H9 (cell line): ENCODE measurements around the gene NHSL2. TPM values are rescaled to one million over a fixed set of nuclear protein-coding genes. Genes with fewer than 3 reads are reported as not detected.

Source experiments
- DNase-seq: peaks from one replicate; pipeline ENCODE4 v3.0.0-alpha.2; 2017
- H2AFZ ChIP-seq: one replicate; pipeline ENCODE4 v1.6.1; 2013; ENCODE audit warnings: mild to moderate bottlenecking, low read length, control low read depth, moderate library complexity
- H2AK5ac ChIP-seq: 2 replicates; pipeline ENCODE4 v1.6.1; 2013; ENCODE audit warnings: low read length, control low read depth, mixed read lengths; ENCODE audit not compliant: insufficient read length
- H2BK120ac ChIP-seq: one replicate; pipeline ENCODE4 v1.6.1; 2013; ENCODE audit warnings: low read depth, mild to moderate bottlenecking, low read length, control low read depth, inconsistent platforms; ENCODE audit not compliant: poor library complexity, severe bottlenecking
- H2BK12ac ChIP-seq: 2 replicates; pipeline ENCODE4 v1.6.1; 2013; ENCODE audit warnings: low read length, control low read depth, mixed read lengths, low read depth; ENCODE audit not compliant: insufficient read length
- H2BK15ac ChIP-seq: 2 replicates; pipeline ENCODE4 v1.6.1; 2013; ENCODE audit warnings: low read depth, low read length, control low read depth
- H2BK20ac ChIP-seq: one replicate; pipeline ENCODE4 v1.6.1; 2013; ENCODE audit warnings: low read depth, mild to moderate bottlenecking, low read length, control low read depth, inconsistent platforms; ENCODE audit not compliant: poor library complexity, severe bottlenecking
- H2BK5ac ChIP-seq: 2 replicates; pipeline ENCODE4 v1.6.1; 2013; ENCODE audit warnings: low read length, control low read depth, mixed read lengths; ENCODE audit not compliant: insufficient read length
- H3K14ac ChIP-seq: 2 replicates; pipeline ENCODE4 v1.6.1; 2013; ENCODE audit warnings: low read length, control low read depth; ENCODE audit not compliant: insufficient read depth
- H3K18ac ChIP-seq: 2 replicates; pipeline ENCODE4 v1.6.1; 2013; ENCODE audit warnings: low read depth, mild to moderate bottlenecking, mixed read lengths, low read length, control low read depth; ENCODE audit not compliant: insufficient read length
- H3K23ac ChIP-seq: 2 replicates; pipeline ENCODE4 v1.6.1; 2013; ENCODE audit warnings: low read length, control low read depth, mixed read lengths, low read depth; ENCODE audit not compliant: insufficient read length
- H3K23me2 ChIP-seq: 2 replicates; pipeline ENCODE4 v1.6.1; 2013; ENCODE audit warnings: low read depth, mild to moderate bottlenecking, mixed read lengths, low read length, control low read depth; ENCODE audit not compliant: insufficient read length, poor library complexity, severe bottlenecking
- H3K27ac ChIP-seq: 2 replicates; pipeline ENCODE4 v1.5.1; 2013; ENCODE audit warnings: low read length, control low read depth, mixed read lengths, low read depth; ENCODE audit not compliant: insufficient read length
- H3K27me3 ChIP-seq: 2 replicates; pipeline ENCODE4 v1.6.1; 2013; ENCODE audit warnings: low read length, control low read depth, inconsistent platforms; ENCODE audit not compliant: insufficient read depth
- H3K4ac ChIP-seq: 2 replicates; pipeline ENCODE4 v1.6.1; 2013; ENCODE audit warnings: low read depth, mild to moderate bottlenecking, control low read depth, inconsistent platforms, low read length, moderate library complexity
- H3K4me1 ChIP-seq: 2 replicates; pipeline ENCODE4 v1.6.1; 2013; ENCODE audit warnings: low read length, control low read depth, inconsistent platforms; ENCODE audit not compliant: insufficient read depth
- H3K4me2 ChIP-seq: 2 replicates; pipeline ENCODE4 v1.6.1; 2013; ENCODE audit warnings: low read length, control low read depth, mixed read lengths; ENCODE audit not compliant: insufficient read length, insufficient read depth
- H3K56ac ChIP-seq: 2 replicates; pipeline ENCODE4 v1.6.1; 2013; ENCODE audit warnings: low read depth, mild to moderate bottlenecking, mixed read lengths, low read length, control low read depth; ENCODE audit not compliant: insufficient read length
- H3K79me1 ChIP-seq: 2 replicates; pipeline ENCODE4 v1.6.1; 2013; ENCODE audit warnings: low read depth, mild to moderate bottlenecking, moderate library complexity, low read length, control low read depth, inconsistent platforms; ENCODE audit not compliant: insufficient read depth, poor library complexity, severe bottlenecking
- H3K79me2 ChIP-seq: 2 replicates; pipeline ENCODE4 v1.6.1; 2013; ENCODE audit warnings: low read length, control low read depth, inconsistent platforms; ENCODE audit not compliant: insufficient read depth
- H3K9ac ChIP-seq: 2 replicates; pipeline ENCODE4 v1.6.1; 2013; ENCODE audit warnings: low read length, control low read depth, mixed read lengths; ENCODE audit not compliant: insufficient read length; ENCODE audit errors: extremely low read depth
- H3K9me3 ChIP-seq: one replicate; pipeline ENCODE4 v1.6.1; 2013; ENCODE audit warnings: low read depth, low read length, inconsistent platforms; ENCODE audit not compliant: control insufficient read depth
- H3T11ph ChIP-seq: one replicate; pipeline ENCODE4 v1.6.1; 2013; ENCODE audit warnings: mild to moderate bottlenecking, low read length, control low read depth, inconsistent platforms
- H4K20me1 ChIP-seq: one replicate; pipeline ENCODE4 v1.6.1; 2013; ENCODE audit not compliant: control insufficient read depth, insufficient read length, insufficient read depth
- H4K5ac ChIP-seq: 2 replicates; pipeline ENCODE4 v1.6.1; 2013; ENCODE audit warnings: low read depth, mild to moderate bottlenecking, mixed read lengths, low read length, control low read depth; ENCODE audit not compliant: insufficient read length
- H4K8ac ChIP-seq: replicated peaks from 2 replicates; pipeline ENCODE4 v1.6.1; 2013; ENCODE audit warnings: low read length, control low read depth, mixed read lengths, low read depth; ENCODE audit not compliant: insufficient read length
- H4K91ac ChIP-seq: 2 replicates; pipeline ENCODE4 v1.6.1; 2013; ENCODE audit warnings: low read depth, mild to moderate bottlenecking, moderate library complexity, mixed read lengths, low read length, control low read depth; ENCODE audit not compliant: insufficient read length
- H3K27ac Mint-ChIP-seq, 3 experiments: 2 replicates in 2 of 3; 3 replicates in 1 of 3; pipeline ENCODE4 v1.8.0; 2020 to 2021; ENCODE audit warnings: mixed read lengths in 3 of 3, mild to moderate bottlenecking in 1 of 3, moderate library complexity in 1 of 3
- H3K27me3 Mint-ChIP-seq: 2 replicates; pipeline ENCODE4 v1.8.0; 2021; ENCODE audit warnings: low read depth, mild to moderate bottlenecking, moderate library complexity, mixed read lengths
- H3K36me3 Mint-ChIP-seq, 3 experiments: 2 replicates in 2 of 3; 3 replicates in 1 of 3; pipeline ENCODE4 v1.8.0; 2020 to 2021; ENCODE audit warnings: low read depth in 3 of 3, mixed read lengths in 3 of 3; ENCODE audit not compliant: insufficient read depth in 1 of 3
- H3K4me1 Mint-ChIP-seq, 2 experiments: 2 replicates each; pipeline ENCODE4 v1.8.0; 2020; ENCODE audit warnings: mixed read lengths in 2 of 2
- H3K4me3 Mint-ChIP-seq, 2 experiments: 2 replicates in 1 of 2; 3 replicates in 1 of 2; pipeline ENCODE4 v1.8.0; 2020 to 2021; ENCODE audit warnings: mild to moderate bottlenecking in 2 of 2, mixed read lengths in 2 of 2, moderate library complexity in 1 of 2
- H3K9me3 Mint-ChIP-seq, 2 experiments: 2 replicates in 1 of 2; 3 replicates in 1 of 2; pipeline ENCODE4 v1.8.0; 2020; ENCODE audit warnings: mild to moderate bottlenecking in 2 of 2, mixed read lengths in 2 of 2, moderate library complexity in 1 of 2
- WGBS: extraction: QIAGEN DNeasy Blood & Tissue Kit; methylation state at CpG from one replicate; pipeline ENCODE4 v1.1.7; 2013; ENCODE audit warnings: missing lambda C conversion rate, low lambda C conversion rate, mixed read lengths; ENCODE audit not compliant: insufficient read length; ENCODE audit errors: extremely low coverage; 5-methylcytosine and 5-hydroxymethylcytosine counted together
- total RNA-seq: library from RNA; stranded (reverse); gene quantifications from 2 replicates; pipeline ENCODE4 v1.2.1, GENCODE V29; 2021
- TF ChIP-seq, protein P1 (sequence below): fragments of 200-600 bp; sonication (generic); conservative IDR thresholded peaks from 3 replicates; pipeline ENCODE4 v1.8.0; 2021; ENCODE audit warnings: antibody characterized with exemption, mild to moderate bottlenecking

The NHSL2 gene
- total RNA-seq, 1 experiment from 2014 or later: 6.4 TPM

DNA sequence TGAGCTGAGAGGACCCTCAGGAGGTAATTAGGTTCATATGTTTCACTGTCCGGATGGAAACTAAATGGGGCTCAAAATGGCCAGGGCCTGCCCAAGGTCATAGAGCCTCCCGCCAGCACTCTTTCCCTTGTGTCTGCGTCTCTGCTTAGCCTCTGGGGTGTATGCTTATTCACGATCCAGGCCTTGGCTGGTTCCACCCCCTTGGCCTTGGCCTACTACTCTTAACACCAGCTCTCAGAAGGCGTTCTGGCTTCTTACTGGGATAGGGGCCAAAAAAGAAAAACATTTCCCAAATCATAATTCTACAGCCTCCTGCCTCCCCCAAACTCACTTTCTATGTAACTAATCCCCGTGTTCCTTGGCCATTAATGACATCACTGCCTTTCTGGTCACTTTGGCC is 152.3 kb downstream of the NHSL2 start:
- H3K36me3 Mint-ChIP-seq: peaks cover 0 to 14% (median 12%) of the 10 kb centered on the region in 3 experiments; a peak in 5 of 7 replicates
- peaks cover 70% of the 10 kb centered on the region in 2 experiments for H3K9me3 Mint-ChIP-seq
- no peaks in the 10 kb centered on the region for H3K23me2 ChIP-seq
- H2BK5ac ChIP-seq: no peak overlapping the region
- no peak overlapping the region for H3K14ac ChIP-seq
- WGBS: no CpG with 5 or more reads among the region's 6 CpGs
- H4K91ac ChIP-seq: no peak overlapping the region
- no peak for DNase-seq
- H2BK12ac ChIP-seq: no peak overlapping the region
- no peak overlapping the region for H3K4me2 ChIP-seq
- H3K27ac Mint-ChIP-seq: no peak overlapping the region
- H4K5ac ChIP-seq: no peak overlapping the region
- H3K56ac ChIP-seq: no peak overlapping the region
- H3K4me3 Mint-ChIP-seq: no peak overlapping the region
- no peaks in the 10 kb centered on the region for H3K79me2 ChIP-seq
- no peak overlapping the region for H2BK120ac ChIP-seq
- H3K27me3 Mint-ChIP-seq: peaks cover 1% of the 10 kb centered on the region; the same call in 1 of the 2 replicates
- H4K20me1 ChIP-seq: no peaks in the 10 kb centered on the region
- TF ChIP-seq, protein P1, sequence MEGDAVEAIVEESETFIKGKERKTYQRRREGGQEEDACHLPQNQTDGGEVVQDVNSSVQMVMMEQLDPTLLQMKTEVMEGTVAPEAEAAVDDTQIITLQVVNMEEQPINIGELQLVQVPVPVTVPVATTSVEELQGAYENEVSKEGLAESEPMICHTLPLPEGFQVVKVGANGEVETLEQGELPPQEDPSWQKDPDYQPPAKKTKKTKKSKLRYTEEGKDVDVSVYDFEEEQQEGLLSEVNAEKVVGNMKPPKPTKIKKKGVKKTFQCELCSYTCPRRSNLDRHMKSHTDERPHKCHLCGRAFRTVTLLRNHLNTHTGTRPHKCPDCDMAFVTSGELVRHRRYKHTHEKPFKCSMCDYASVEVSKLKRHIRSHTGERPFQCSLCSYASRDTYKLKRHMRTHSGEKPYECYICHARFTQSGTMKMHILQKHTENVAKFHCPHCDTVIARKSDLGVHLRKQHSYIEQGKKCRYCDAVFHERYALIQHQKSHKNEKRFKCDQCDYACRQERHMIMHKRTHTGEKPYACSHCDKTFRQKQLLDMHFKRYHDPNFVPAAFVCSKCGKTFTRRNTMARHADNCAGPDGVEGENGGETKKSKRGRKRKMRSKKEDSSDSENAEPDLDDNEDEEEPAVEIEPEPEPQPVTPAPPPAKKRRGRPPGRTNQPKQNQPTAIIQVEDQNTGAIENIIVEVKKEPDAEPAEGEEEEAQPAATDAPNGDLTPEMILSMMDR: no peak
- H3K4me1 Mint-ChIP-seq: peaks cover 5% of the 10 kb centered on the region in 2 experiments
- H2AK5ac ChIP-seq: no peak overlapping the region
- peaks cover 65% of the 10 kb centered on the region for H3K9me3 ChIP-seq
- H3K27me3 ChIP-seq: no peaks in the 10 kb centered on the region
- no peak overlapping the region for H4K8ac ChIP-seq
- no peak overlapping the region for H3K4ac ChIP-seq
- H2BK20ac ChIP-seq: no peak overlapping the region
- H3K4me1 ChIP-seq: no peaks in the 10 kb centered on the region
- no peak overlapping the region for H3K9ac ChIP-seq
- no peak overlapping the region for H3T11ph ChIP-seq
- no peak overlapping the region for H2AFZ ChIP-seq
- H2BK15ac ChIP-seq: no peak overlapping the region
- H3K18ac ChIP-seq: no peak overlapping the region
- H3K79me1 ChIP-seq: no peaks in the 10 kb centered on the region
- no peak overlapping the region for H3K27ac ChIP-seq
- H3K23ac ChIP-seq: no peak overlapping the region
